ENCODE results near the gene CDC42EP3.

- TF ChIP-seq, protein P1, sequence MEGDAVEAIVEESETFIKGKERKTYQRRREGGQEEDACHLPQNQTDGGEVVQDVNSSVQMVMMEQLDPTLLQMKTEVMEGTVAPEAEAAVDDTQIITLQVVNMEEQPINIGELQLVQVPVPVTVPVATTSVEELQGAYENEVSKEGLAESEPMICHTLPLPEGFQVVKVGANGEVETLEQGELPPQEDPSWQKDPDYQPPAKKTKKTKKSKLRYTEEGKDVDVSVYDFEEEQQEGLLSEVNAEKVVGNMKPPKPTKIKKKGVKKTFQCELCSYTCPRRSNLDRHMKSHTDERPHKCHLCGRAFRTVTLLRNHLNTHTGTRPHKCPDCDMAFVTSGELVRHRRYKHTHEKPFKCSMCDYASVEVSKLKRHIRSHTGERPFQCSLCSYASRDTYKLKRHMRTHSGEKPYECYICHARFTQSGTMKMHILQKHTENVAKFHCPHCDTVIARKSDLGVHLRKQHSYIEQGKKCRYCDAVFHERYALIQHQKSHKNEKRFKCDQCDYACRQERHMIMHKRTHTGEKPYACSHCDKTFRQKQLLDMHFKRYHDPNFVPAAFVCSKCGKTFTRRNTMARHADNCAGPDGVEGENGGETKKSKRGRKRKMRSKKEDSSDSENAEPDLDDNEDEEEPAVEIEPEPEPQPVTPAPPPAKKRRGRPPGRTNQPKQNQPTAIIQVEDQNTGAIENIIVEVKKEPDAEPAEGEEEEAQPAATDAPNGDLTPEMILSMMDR (IDR thresholded peaks at IDR 0.05), result no peak
- no peak for TF ChIP-seq POLR2A (IDR thresholded peaks at IDR 0.05)
These were observed 36.7 kb upstream of the CDC42EP3 start for GRCh38 chr2:37708146-37708545.
